ENCODE measurements around the gene TANC1. TPM values are rescaled to one million over a fixed set of nuclear protein-coding genes. Genes with fewer than 3 reads are reported as not detected.

The TANC1 gene
- total and polyA plus RNA-seq, 2 experiments from 2014 or later: 2.8 to 9.5 TPM

DNA sequence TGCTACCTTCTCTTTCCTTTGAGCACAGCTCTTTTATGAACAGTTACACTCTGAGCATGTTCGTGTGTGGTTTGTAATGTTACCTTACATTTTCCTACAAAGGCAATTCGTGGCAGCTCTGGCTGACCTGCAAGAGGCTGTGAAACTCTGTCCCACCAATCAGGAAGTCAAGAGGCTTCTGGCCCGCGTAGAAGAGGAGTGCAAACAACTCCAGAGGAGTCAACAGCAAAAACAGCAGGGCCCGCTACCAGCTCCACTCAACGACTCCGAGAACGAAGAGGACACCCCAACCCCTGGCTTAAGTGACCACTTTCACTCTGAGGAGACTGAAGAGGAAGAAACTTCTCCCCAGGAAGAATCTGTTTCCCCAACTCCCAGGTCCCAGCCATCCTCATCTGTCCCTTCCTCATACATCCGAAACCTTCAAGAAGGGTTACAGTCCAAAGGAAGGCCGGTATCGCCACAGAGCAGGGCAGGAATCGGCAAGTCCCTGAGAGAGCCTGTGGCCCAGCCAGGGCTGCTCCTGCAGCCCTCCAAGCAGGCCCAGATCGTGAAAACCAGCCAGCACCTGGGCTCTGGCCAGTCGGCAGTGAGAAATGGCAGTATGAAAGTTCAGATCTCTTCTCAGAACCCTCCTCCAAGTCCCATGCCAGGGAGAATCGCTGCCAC is 261.2 kb downstream of the TANC1 start:
- H3K27me3 ChIP-seq (ENCODE audit: insufficient read depth): no peaks in the 10 kb centered on the region
- no peak for ATAC-seq
- no peaks in the 10 kb centered on the region for H3K4me1 Mint-ChIP-seq
- H3K27me3 Mint-ChIP-seq (ENCODE audit: insufficient read depth, low read depth, poor library complexity): peaks cover 7% of the 10 kb centered on the region
- H3K4me2 ChIP-seq: no peak overlapping the region
- no peaks in the 10 kb centered on the region for H3K9me3 Mint-ChIP-seq
- H3K27ac ChIP-seq (ENCODE audit: low read depth): no peak overlapping the region
- 0 out of 2 replicates have a peak, but pooled peaks cover 4% of the 10 kb centered on the region for H4K20me1 ChIP-seq (replicated peaks; ENCODE audit: insufficient read depth)
- no peaks in the 10 kb centered on the region for H3K4me1 ChIP-seq (ENCODE audit: insufficient read depth)
- no peaks in the 10 kb centered on the region for H3F3A ChIP-seq (replicated peaks; ENCODE audit: low read depth)
- peaks cover 8% of the 10 kb centered on the region; the same call in 2 of the 3 replicates for H3K36me3 Mint-ChIP-seq (ENCODE audit: low read depth)
- H3K4me3 Mint-ChIP-seq: no peak overlapping the region
- no peak for TF ChIP-seq NANOG (IDR thresholded peaks at IDR 0.05; ENCODE audit: borderline replicate concordance)
- no peaks in the 10 kb centered on the region for H3K9me2 ChIP-seq (ENCODE audit: insufficient read depth)
- H3K27ac Mint-ChIP-seq: no peak overlapping the region; the same call in 1 of the 2 replicates
- H3K36me3 ChIP-seq (ENCODE audit: insufficient read depth): no peaks in the 10 kb centered on the region
- H3K4me3 ChIP-seq: no peak overlapping the region
- H2AFZ ChIP-seq: no peak overlapping the region
- H3K79me2 ChIP-seq (replicated peaks; ENCODE audit: insufficient read depth): no peaks in the 10 kb centered on the region
- no peak for DNase-seq (ENCODE audit: low spot score)

DNA sequence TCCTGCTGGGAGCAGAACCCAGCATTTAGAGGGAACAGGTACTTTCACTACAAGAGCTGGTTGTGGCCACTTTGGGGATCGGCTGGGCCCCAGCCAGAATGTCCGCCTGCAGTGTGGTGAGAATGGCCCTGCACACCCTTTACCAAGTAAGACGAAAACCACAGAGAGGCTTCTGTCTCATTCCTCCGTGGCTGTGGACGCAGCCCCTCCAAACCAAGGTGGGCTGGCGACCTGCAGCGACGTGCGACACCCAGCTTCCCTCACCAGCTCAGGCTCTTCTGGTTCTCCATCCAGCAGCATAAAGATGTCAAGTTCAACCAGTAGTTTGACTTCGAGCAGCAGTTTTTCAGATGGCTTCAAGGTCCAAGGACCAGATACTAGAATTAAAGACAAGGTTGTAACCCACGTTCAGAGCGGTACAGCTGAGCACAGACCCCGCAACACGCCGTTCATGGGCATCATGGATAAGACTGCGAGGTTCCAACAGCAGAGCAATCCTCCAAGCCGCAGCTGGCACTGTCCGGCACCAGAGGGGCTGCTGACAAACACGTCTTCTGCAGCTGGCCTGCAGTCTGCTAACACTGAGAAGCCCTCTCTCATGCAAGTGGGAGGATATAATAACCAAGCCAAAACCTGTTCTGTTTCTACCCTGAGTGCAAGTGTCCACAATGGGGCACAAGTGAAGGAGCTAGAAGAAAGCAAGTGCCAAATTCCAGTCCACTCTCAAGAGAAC is 261.9 kb downstream of the TANC1 start:
- Histone ChIP-seq H3K79me2 (replicated peaks; ENCODE audit: insufficient read depth) (no peaks in the 10 kb centered on the region), H3F3A (replicated peaks; ENCODE audit: low read depth) (no peaks in the 10 kb centered on the region), H2AFZ (no peak overlapping the region), H3K9me2 (ENCODE audit: insufficient read depth) (no peaks in the 10 kb centered on the region), H3K4me3 (no peak overlapping the region), H3K27me3 (ENCODE audit: insufficient read depth) (no peaks in the 10 kb centered on the region), H3K4me2 (no peak overlapping the region), H4K20me1 (replicated peaks; ENCODE audit: insufficient read depth) (0 out of 2 replicates have a peak, but pooled peaks cover 4% of the 10 kb centered on the region), H3K27ac (ENCODE audit: low read depth) (no peak overlapping the region), H3K4me1 (ENCODE audit: insufficient read depth) (no peaks in the 10 kb centered on the region), H3K36me3 (ENCODE audit: insufficient read depth) (no peaks in the 10 kb centered on the region)
- peaks cover 8% of the 10 kb centered on the region; the same call in 2 of the 3 replicates for H3K36me3 Mint-ChIP-seq (ENCODE audit: low read depth)
- no peaks in the 10 kb centered on the region for H3K4me1 Mint-ChIP-seq
- no peak overlapping the region for H3K4me3 Mint-ChIP-seq
- ATAC-seq: no peak
- DNase-seq (ENCODE audit: low spot score): no peak
- H3K9me3 Mint-ChIP-seq: no peaks in the 10 kb centered on the region
- H3K27ac Mint-ChIP-seq: no peak overlapping the region
- peaks cover 7% of the 10 kb centered on the region for H3K27me3 Mint-ChIP-seq (ENCODE audit: insufficient read depth, low read depth, poor library complexity)
- TF ChIP-seq, protein P1, sequence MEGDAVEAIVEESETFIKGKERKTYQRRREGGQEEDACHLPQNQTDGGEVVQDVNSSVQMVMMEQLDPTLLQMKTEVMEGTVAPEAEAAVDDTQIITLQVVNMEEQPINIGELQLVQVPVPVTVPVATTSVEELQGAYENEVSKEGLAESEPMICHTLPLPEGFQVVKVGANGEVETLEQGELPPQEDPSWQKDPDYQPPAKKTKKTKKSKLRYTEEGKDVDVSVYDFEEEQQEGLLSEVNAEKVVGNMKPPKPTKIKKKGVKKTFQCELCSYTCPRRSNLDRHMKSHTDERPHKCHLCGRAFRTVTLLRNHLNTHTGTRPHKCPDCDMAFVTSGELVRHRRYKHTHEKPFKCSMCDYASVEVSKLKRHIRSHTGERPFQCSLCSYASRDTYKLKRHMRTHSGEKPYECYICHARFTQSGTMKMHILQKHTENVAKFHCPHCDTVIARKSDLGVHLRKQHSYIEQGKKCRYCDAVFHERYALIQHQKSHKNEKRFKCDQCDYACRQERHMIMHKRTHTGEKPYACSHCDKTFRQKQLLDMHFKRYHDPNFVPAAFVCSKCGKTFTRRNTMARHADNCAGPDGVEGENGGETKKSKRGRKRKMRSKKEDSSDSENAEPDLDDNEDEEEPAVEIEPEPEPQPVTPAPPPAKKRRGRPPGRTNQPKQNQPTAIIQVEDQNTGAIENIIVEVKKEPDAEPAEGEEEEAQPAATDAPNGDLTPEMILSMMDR (conservative IDR thresholded peaks at IDR 0.05; ENCODE audit: low read depth in 2 of 2): no peak
- TF ChIP-seq ZNF331 (CRISPR knock-in tag; IDR thresholded peaks at IDR 0.05; ENCODE audit: low read depth) (no peak), STAT1 (IDR thresholded peaks at IDR 0.05; ENCODE audit: unreplicated experiment) (no peak), EZH2phosphoT487 (IDR thresholded peaks at IDR 0.05; ENCODE audit: unreplicated experiment) (no peak), CREB1 (CRISPR knock-in tag; IDR thresholded peaks at IDR 0.05; ENCODE audit: low read depth) (no peak)
- TF ChIP-seq, protein P2, sequence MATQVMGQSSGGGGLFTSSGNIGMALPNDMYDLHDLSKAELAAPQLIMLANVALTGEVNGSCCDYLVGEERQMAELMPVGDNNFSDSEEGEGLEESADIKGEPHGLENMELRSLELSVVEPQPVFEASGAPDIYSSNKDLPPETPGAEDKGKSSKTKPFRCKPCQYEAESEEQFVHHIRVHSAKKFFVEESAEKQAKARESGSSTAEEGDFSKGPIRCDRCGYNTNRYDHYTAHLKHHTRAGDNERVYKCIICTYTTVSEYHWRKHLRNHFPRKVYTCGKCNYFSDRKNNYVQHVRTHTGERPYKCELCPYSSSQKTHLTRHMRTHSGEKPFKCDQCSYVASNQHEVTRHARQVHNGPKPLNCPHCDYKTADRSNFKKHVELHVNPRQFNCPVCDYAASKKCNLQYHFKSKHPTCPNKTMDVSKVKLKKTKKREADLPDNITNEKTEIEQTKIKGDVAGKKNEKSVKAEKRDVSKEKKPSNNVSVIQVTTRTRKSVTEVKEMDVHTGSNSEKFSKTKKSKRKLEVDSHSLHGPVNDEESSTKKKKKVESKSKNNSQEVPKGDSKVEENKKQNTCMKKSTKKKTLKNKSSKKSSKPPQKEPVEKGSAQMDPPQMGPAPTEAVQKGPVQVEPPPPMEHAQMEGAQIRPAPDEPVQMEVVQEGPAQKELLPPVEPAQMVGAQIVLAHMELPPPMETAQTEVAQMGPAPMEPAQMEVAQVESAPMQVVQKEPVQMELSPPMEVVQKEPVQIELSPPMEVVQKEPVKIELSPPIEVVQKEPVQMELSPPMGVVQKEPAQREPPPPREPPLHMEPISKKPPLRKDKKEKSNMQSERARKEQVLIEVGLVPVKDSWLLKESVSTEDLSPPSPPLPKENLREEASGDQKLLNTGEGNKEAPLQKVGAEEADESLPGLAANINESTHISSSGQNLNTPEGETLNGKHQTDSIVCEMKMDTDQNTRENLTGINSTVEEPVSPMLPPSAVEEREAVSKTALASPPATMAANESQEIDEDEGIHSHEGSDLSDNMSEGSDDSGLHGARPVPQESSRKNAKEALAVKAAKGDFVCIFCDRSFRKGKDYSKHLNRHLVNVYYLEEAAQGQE (IDR thresholded peaks at IDR 0.05; ENCODE audit: unreplicated experiment): no peak
- TF ChIP-seq, protein P3, sequence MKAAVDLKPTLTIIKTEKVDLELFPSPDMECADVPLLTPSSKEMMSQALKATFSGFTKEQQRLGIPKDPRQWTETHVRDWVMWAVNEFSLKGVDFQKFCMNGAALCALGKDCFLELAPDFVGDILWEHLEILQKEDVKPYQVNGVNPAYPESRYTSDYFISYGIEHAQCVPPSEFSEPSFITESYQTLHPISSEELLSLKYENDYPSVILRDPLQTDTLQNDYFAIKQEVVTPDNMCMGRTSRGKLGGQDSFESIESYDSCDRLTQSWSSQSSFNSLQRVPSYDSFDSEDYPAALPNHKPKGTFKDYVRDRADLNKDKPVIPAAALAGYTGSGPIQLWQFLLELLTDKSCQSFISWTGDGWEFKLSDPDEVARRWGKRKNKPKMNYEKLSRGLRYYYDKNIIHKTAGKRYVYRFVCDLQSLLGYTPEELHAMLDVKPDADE (IDR thresholded peaks at IDR 0.05): no peak
